GM04504 (cell line): ENCODE data around the gene MYL9.

Source experiments
- DNase-seq: peaks from one replicate; pipeline ENCODE4 v3.0.0-alpha.2; 2012; ENCODE audit warnings: low read depth

The MYL9 gene

GRCh38 chr20:36526521-36527011 lies 14.8 kb upstream of the MYL9 start:
- no peak for DNase-seq

DNA sequence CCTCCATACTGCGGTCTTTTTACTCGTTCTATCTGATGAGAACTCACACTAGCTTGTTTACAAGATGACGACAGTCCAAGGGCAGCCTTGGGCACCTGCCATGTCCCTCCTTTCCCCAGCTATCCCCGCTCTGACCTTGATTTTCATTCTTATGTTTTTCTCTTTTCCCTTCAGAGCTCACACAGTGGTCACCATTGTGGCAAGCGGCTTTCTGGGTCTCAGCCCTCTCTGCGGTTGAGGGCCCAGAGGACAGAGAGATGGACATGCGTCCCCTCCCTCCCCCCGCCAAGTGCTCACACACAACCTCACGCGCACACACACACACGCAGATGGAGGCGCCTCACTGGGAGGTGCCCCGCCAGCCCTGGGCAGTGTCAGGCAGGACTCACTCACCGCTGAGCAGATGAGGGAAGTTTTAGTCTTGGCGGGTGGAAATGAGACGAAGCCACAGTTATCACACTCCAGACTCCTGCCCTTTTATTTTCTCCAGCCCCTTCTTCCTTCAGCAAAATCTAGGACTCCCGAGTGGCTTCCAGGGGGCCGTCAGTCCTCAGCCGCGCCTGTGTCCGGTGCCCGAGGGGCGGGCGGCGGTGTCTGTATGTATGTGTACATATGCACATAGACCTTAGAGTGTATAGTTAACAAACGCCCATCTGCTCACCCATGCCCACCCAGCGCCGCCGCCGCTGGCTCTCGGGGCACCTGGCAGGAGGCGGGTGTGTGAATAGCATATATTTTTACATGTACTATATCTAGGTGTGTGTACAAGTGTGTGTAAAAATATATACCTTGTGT lies 13.8 kb upstream of the MYL9 start:
- no peak for DNase-seq

DNA sequence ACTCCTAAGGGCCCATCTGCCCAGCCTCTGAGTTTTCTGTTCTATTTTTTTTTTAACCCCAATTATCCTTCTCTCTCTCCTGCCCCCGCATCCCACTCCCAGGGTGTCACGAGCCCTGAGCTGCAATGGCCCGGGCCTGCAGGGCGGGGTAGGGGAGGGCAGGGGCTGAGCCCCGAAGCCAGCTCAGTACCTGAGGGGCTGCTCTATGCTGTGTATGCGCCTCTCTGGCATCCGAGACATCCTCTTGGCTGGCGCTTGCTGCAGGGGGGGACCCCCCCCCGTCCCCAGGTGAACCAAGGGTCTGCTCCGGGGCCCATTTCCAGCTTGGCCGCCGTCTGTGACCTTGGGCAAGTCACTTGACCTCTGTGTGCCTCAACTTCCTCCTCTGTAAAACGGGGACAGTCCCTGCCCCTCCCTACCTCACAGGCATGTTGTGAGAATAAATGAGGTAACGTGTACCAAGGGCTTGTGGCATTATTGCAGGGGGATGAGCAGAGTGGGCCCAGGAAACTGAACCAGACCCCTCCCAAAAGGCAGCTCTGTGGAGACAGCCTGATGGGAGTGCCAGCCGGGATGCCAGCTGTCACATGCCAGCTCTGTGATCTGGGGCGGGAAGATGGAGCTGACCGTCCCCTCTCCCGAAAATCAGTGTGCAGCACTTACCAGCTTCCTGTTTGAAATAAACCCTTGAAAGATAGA lies 13.0 kb upstream of the MYL9 start:
- no peak for DNase-seq

GRCh38 chr20:36528875-36529417 lies 12.4 kb upstream of the MYL9 start:
- no peak for DNase-seq

- no peak for DNase-seq
These were observed 8.9 kb upstream of the MYL9 start for GRCh38 chr20:36532388-36532787.

DNA sequence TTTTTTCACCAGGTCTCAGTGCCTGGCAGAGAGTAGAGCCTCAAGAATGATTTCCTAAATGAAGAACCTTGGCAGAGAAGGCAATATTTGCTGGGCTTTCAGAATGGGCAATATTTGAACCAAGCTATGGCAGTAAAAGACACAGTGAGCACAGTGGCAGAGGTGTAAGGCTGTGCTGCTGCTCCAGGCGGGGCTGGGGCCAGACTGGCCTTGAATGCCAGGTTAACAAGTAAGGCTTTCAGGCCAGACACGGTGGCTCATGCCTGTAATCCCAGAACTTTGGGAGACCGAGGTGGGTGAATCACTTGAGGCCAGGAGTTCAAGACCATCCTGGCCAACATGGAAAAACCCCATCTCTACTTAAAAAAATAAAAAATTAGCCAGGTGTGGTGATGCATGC lies 8.5 kb upstream of the MYL9 start:
- DNase-seq = no peak

- no peak for DNase-seq
These were observed 3.1 kb upstream of the MYL9 start for GRCh38 chr20:36538026-36538722.

DNA sequence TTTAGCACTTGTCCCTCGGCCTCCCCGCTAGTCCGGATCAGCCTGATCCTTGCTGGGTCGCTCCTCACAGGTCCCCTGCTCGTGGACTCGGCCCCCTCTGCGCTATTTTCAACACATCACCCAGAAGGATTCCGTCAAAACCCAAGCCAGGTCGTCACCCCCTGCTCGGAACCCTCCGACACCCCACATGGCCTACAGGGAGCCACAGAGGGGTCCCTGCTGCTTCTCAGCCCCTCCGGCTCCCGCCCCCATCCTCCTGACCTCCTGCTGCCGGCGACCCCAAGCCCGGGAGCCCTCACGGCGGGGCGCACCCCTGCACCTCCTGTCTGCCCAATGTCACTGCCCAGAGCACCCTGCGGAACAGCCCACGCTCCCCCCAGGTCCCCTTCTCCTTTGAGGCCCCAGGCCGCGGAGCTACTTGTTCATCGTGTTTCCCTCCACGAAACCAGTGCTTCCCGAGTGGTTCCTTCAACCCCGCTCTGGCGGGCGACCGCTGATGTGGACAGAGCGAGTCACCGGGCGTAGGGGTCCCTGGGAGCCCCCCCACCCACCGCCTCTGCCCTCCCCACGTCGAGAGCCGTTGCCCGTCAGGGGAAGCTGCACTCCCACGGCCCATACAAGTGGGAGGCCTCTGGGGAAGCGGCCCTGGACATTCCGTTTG lies 638 bp upstream of the MYL9 start:
- DNase-seq = no peak

GRCh38 chr20:36541768-36542488 lies 609 bp downstream of the MYL9 start:
- peak; percentile 48 for DNase-seq

GRCh38 chr20:36542516-36543183 lies 1.3 kb downstream of the MYL9 start:
- no peak for DNase-seq

DNA sequence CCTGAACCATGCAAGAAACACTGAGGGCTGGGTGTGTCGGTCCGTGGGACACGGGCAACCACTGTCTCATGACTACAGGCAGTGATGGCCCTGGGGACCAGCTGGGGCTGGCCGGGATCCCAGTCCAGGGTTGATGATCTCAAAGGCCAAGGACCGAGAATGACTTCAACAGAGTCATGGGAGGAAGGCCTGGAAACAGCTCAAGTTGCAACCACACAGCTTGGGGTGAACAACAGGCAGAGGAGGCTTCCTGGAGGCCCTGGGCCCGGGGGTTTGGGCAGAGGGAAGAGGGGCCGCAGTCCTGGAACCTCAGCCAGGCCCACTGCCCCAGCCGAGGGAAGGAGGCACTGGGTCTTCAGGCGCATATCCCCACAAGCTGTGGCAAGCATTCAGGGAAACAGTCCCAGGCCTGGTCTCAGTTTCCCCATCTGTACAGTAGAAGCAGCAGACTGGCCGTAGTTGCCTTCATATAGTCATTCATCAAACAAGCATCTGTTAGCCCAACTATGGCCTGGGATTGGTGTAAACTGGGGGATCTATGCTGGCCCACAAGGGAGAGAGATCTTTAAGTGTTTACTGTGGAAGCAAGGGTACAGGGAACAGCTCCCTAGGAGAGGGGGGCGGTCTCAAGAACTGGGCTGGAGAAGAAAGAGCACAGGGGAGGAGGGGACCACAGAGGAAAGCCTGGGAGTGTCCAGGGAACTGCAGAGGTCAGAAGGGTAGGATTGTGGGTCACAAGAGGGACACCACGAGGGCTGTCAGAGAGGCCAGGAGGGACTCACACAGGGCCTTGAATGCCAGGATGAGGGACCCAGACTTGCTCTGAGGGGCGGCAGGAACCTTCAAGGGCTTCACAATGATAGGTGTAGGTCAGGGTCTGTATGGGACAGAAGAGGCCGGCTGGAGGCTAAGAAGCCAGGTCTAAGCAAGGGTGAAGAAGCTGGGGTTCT lies 2.1 kb downstream of the MYL9 start:
- peak; percentile 86 for DNase-seq

GRCh38 chr20:36544134-36545018 lies 3.1 kb downstream of the MYL9 start:
- DNase-seq = peak; percentile 47

- DNase-seq = no peak
These were observed 4.9 kb downstream of the MYL9 start for GRCh38 chr20:36546111-36546736.

DNA sequence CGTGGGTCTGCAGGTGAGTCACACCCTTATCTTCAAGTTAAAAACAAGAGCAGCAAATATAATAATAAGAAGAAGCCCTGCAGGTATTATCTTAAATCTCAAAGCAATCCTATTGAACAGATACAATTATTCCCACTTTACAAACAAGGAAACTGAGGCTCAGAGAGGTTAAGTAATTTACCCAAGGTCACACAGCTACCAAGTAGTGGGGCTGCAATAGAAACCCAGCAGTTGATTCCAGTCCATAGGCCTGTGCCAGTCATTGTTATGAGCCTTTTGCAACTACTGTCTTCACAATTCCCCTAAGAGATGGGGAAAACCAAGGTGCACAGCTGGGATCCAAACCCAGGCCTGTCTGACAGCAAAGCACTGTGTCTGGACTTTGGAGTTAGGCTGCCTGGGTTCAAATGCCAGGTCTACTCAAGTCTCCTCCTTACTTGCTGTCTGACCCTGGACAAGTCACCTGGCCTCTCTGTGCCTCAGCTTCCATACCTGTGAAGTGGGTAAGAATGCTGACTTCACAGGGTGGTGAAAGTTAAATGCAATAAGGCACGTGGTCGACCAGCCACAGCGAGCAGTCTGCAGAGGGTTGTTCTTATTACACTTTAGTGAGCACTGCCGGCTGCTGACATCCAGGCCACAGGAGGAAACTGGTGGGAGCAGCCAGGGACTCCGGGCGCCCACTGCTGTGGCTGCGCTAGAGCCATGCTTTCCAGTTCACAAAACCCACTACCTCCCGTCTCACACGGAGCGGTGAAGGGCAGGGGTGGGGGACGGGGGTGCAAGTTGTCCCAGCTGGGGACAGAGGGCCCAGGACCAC lies 6.1 kb downstream of the MYL9 start:
- no peak for DNase-seq

- DNase-seq = no peak
These were observed 6.6 kb downstream of the MYL9 start for GRCh38 chr20:36548006-36548315.

DNA sequence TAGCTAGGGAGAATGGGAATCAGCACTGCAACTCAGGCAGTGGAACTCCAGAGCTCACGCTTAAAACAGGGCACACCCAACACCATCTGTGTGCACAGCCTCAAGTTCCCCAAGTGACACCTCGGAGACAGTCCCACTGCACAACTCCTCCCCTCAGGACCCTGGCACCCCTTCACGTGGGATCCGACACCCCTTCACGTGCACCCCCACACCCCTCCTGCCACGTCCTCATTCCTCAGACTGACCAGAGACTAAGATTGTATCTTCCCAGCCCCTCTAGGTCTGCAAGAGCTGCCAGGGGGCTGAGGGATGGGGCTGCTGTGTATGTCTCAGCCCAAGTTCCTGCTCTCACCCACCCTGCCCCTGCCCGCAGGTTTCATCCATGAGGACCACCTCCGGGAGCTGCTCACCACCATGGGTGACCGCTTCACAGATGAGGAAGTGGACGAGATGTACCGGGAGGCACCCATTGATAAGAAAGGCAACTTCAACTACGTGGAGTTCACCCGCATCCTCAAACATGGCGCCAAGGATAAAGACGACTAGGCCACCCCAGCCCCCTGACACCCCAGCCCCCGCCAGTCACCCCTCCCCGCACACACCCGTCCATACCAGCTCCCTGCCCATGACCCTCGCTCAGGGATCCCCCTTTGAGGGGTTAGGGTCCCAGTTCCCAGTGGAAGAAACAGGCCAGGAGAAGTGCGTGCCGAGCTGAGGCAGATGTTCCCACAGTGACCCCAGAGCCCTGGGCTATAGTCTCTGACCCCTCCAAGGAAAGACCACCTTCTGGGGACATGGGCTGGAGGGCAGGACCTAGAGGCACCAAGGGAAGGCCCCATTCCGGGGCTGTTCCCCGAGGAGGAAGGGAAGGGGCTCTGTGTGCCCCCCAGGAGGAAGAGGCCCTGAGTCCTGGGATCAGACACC lies 7.6 kb downstream of the MYL9 start:
- no peak for DNase-seq
